PC-9 (cell line): ENCODE measurements around the gene ITCH.

Source experiments
- CTCF ChIP-seq: fragments of 200-600 bp; sonication (generic); conservative IDR thresholded peaks from 2 replicates; pipeline ENCODE4 v1.6.1; 2017; ENCODE audit warnings: mixed run types, antibody characterized with exemption, mild to moderate bottlenecking, moderate library complexity
- EZH2 ChIP-seq: fragments of 200-600 bp; sonication (generic); IDR thresholded peaks from 2 replicates; pipeline ENCODE4 v1.8.0; 2017; ENCODE audit warnings: antibody characterized with exemption, low read depth

DNA sequence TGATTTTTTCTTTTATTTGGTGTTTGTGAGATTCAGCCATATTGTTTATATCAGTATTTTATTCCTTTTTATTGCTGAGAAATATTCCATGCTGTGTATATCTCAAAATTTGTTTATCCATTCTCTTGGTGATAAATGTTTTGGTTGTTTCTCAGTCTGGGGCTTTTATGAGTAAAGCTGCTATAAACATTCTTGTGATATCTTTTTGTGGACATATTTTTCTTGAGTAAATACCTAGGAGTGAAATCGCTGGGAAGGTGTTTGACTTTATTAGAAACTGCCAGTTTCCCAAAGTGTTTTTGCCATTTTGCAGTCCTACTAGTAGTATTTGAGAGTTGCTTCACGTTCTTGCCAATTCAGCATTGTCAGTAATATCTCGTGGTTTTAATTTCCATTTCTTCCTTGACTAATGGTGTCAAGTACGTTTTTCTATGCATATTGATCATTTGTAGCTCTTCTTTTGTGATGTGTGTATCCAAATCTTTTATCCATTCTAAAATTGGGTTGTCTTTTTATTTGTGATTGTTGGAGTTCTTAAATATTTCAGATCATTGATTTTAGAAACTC lies 122.1 kb downstream of the ITCH start:
- TF ChIP-seq CTCF (no peak), EZH2 (no peak)
